Fibroblast of peridontal ligament (primary cell): Measurements from ENCODE around the gene C12orf56.
"Not testable (repeated sequence)": the region's sequence is repeated elsewhere in the genome, so short reads cannot be mapped to it uniquely, and the experiment has no call there.

Experiments used
- DNase-seq: peaks from one replicate; pipeline ENCODE4 v3.0.0-alpha.2; 2010; ENCODE audit errors: extremely low read depth

The C12orf56 gene

GRCh38 chr12:64237382-64237781 is 153.2 kb downstream of the C12orf56 start:
- no peak for DNase-seq

- peak; percentile 38 for DNase-seq
Measured at GRCh38 chr12:64236549-64236948, 154.0 kb downstream of the C12orf56 start.

- peak; percentile 43 for DNase-seq
Measured at GRCh38 chr12:64232196-64232595, 158.4 kb downstream of the C12orf56 start.

- DNase-seq, result no peak
Measured at GRCh38 chr12:64229796-64230195, 160.8 kb downstream of the C12orf56 start.

GRCh38 chr12:64229240-64229639 is 161.3 kb downstream of the C12orf56 start:
- DNase-seq, result no peak

- no peak for DNase-seq
Measured at GRCh38 chr12:64225626-64226025, 164.9 kb downstream of the C12orf56 start.

- peak; percentile 92 for DNase-seq
Measured at GRCh38 chr12:64222009-64222765, 168.4 kb downstream of the C12orf56 start, which contains the start of gene KICS2. TSS of gene KICS2 (minus strand) at chr12:64222296. CDS start at chr12:64222237, 59 bp downstream.

GRCh38 chr12:64221651-64222008 is 168.9 kb downstream of the C12orf56 start:
- DNase-seq, result peak; percentile 85

GRCh38 chr12:64220046-64220445 is 170.5 kb downstream of the C12orf56 start:
- no peak for DNase-seq

GRCh38 chr12:64219145-64219544 is 171.4 kb downstream of the C12orf56 start:
- DNase-seq, result no peak

- no peak for DNase-seq
Measured at GRCh38 chr12:64218597-64218996, 172.0 kb downstream of the C12orf56 start.

GRCh38 chr12:64217643-64218042 is 172.9 kb downstream of the C12orf56 start:
- not testable (repeated sequence) for DNase-seq

- no peak for DNase-seq
Measured at GRCh38 chr12:64216239-64216638, 174.3 kb downstream of the C12orf56 start.
